ENCODE data around the gene GON7.
"Not testable (repeated sequence)": the region's sequence is repeated elsewhere in the genome, so short reads cannot be mapped to it uniquely, and the experiment has no call there.

GON7 gene

DNA sequence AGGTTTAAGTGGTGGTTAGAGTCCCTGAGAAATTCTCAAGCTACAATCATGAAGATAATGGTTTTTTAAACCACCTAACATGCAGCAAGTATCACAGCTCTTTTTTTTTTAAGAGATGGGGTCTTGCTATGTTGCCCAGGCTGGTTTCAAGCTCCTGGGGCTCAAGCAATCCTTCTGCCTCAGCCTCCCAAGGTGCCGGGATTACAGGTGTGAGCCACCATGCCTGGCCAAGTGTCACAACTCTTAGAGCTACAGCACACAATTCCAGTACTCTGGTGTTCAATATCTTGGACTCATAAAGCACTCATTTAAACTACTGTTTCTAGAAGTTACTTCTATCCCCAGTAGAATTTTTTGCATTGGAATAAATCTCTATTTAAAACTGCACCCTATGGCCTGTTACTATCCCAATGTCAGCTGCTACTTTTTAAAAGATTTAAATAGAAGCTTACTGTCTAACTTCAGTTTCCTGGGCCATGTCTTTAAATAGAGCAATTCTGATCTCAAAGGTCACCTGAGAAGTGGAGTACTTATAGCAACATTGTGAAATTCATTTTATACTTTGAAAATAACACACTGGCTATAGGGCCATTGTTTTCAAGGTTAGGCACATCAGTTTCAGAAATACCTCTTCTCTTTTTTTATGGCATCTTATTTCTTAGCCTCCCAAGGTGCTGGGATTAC is 11.4 kb downstream of the GON7 start:
- no peak for DNase-seq

DNA sequence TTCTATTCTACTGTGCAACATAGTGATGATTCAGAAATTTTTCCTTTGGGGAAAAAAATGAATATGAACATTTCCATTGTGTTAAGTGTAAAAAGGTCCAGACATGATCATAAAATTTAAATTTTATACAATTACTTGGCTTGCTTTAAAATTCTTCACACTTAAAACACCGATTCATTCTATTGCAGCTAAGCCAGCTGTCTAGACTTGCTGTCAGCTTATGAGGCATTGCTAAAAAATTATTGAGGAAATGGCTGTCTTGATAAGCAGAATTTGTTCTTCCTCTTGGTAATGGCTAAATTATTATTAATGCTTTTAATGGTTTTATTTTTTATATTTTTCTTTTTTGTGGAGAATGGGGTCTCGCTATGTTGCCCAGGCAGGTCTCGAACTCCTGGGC is 19.9 kb downstream of the GON7 start:
- DNase-seq = no peak

DNA sequence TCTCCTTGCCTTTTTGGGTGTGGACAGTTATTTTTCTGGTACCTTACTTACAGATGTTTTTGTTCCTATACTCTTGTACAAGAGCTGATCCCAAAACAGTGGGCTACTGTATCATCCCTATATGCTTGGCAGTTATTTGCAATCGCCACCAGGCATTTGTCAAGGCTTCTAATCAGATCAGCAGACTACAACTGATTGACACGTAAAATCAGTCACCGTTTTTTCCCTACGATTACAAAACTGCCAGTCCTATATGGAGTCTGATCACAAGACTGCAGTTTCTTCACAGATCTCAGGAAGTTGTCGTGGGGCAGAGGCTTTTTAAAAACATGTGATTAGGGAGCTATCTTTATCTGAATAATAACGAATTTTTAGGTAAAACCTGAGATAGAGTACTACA is 20.4 kb downstream of the GON7 start:
- DNase-seq = no peak

- no peak for DNase-seq
These were observed 21.5 kb downstream of the GON7 start for GRCh38 chr14:93185349-93185720.

DNA sequence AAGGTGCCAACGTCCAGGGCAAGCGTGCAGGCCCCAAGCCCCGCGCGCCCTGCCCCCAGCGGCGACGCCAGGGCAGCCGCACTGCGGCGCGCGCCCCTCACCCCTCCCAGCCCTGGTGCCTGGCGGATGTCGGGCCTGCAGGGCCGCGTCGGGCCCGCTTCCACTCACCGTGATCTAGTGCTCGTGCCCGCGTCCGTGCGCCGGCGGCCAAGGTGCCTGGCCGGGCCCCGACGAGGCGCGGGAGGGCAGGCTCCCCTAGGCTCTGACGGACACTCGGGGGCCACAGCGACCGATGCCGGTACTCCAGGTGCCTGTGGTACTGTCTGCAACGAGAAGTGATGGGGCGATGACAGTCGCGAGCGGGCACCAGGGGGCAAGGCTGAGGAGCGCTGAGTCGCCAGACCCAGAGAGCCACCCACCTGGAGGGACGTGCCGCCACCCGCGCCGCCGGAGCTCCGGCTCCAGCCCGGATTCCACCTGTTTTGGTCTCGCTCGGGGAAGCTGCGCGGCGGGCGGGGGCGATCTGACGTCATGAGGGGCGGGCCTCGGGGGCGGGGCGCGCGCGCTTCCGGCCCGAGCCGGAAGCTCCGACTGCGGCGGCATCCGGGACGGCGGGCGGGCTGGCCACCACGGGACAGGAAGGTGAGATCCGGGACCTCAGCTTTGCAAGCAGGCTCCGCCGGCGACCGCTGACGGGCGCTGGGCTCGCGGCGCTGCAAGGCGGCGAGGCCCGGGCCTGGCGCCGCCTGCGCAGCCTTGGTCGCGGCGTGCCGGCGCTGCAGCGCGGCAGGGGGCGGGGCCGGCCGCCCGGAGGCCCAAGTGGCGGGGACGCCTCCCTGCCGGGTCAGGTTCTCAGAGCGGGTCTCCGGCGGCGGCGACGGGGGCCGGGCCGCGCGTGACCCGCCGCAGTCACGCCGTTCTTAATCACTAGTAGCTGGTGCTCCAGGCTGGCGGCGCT is 22.2 kb downstream of the GON7 start, which contains the start of the genes LYSET and MOAP1:
LYSET (plus strand) TSS at position 927 of the 958 bp plus-strand sequence. CDS start 89 bp downstream, outside the sequence.
MOAP1 (minus strand) TSS at position 507 of the 958 bp plus-strand sequence. CDS start 655 bp downstream, outside the sequence.
- DNase-seq = peak; percentile 88

GRCh38 chr14:93183596-93184317 is 23.1 kb downstream of the GON7 start:
- no peak for DNase-seq

DNA sequence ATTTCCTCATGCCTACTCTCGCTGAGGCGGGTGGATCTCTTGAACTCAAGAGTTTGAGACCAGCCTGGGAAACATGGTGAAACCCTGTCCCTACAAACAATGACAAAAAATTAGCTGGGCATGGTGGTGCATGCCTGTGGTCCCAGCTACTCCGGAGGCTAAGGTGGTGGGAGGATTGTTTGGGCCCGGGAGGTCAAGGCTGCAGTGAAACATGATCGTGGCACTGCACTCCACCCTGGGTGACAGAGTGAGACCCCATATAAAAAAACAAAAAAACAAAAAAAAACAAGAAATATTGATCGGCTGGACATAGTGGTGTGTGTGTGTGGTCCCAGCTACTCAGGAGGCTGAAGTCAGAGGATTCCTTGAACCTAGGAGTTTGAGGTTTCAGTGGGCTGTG is 31.4 kb downstream of the GON7 start:
- no peak for DNase-seq

- DNase-seq = not testable (repeated sequence)
These were observed 32.1 kb downstream of the GON7 start for GRCh38 chr14:93174731-93175130.

- no peak for DNase-seq
These were observed 32.9 kb downstream of the GON7 start for GRCh38 chr14:93173943-93174395.

DNA sequence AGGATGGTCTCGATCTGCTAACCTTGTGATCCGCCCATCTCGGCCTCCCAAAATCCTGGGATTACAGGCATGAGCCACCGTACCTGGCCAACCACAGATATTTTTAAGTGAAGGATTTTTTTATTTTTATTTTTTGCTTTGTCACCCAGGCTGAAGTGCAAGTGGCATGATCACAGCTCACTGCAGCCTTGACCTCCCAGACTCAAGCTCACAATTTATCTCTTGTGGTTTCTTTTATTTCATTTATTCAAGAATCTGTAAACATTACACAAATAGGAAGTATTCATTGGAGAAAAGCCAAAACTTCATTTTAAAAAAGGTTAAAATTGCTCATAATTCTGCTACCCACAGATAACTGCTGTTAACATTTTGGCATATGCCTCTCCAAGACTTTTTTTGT is 35.5 kb downstream of the GON7 start:
- DNase-seq = no peak

GRCh38 chr14:93170141-93170540 is 36.7 kb downstream of the GON7 start:
- not testable (repeated sequence) for DNase-seq

GRCh38 chr14:93169619-93170018 is 37.2 kb downstream of the GON7 start:
- not testable (repeated sequence) for DNase-seq

DNA sequence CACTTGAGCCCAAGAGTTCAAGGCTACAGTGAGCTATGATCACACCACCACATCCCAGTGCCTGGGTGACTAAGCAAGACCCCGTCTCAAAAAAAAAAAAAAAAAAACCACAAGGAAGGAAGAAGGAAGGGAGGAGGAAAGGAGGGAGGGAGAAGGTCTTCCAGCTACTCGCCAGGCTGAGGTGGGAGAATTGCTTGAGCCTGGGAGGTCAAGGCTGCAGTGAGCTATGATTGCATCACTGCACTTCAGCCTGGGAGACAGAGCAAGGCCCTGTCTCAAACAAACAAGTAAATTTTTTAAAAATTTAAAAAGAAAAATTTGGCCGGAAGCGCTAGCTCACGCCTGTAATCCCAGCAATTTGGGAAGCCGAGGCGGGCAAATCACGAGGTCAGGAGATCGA is 38.3 kb downstream of the GON7 start:
- not testable (repeated sequence) for DNase-seq

DNA sequence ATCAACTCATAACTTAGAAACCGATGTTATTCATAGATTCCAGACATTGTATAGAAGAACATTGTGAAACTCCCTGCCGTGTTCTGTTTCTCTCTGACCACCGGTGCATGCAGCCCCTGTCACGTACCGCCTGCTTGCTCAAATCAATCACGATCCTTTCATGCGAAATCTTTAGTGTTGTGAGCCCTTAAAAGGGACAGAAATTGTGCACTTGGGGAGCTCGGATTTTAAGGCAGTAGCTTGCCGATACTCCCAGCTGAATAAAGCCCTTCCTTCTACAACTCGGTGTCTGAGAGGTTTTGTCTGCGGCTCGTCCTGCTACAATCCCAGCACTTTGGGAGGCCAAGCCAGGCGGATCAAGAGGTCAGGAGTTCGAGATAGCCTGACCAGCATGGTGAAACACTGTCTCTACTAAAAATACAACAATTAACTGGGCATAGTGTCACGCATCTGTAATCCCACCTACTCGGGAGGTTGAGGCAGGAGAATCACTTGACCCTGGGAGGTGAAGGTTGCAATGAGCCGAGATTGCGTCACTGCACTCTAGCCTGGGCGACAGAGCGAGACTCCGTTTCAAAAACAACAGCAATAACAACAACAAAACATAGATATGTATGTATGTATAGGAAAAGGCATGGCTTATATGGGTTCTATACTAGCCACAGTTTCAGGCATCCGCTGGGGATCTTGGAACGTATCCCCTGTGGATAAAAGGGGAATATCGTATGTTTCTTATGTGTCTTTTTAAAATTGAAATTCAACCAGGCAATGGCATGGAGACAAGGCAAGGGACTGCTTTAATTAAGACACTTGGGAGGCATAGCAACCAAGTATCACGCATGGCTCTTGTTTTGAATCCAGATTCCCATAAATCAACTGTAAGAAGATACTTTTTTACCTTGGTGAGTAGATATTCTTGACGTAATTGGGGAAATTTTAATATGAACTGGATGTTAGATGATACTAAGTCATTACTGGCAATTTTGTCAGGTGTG is 41.3 kb downstream of the GON7 start:
- DNase-seq = not testable (repeated sequence)

- peak; percentile 32 for DNase-seq
These were observed 43.3 kb downstream of the GON7 start for GRCh38 chr14:93163564-93163963.

GRCh38 chr14:93161411-93161940 is 45.4 kb downstream of the GON7 start:
- no peak for DNase-seq

DNA sequence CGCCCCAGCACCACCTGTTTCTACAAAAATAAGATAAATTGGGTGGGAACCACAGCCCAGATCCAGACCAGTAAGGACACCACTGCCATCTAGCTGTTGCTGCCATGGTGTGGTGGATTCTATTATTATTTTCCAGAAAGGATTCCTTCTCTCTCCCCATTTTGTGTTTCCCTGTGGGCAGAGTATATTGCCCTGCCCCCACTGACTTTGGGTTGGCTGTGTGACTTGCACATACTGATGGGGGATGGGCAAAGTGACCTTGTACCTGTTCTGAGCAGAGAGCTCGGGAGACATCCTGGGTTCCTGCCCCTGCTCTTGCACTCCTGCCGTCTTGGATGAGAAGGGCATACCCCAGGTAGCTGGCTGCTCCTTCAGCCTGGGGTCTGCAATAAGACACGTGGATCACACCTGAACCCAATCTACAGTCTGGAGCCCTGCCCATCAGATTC is 46.5 kb downstream of the GON7 start:
- peak; percentile 33 for DNase-seq

DNA sequence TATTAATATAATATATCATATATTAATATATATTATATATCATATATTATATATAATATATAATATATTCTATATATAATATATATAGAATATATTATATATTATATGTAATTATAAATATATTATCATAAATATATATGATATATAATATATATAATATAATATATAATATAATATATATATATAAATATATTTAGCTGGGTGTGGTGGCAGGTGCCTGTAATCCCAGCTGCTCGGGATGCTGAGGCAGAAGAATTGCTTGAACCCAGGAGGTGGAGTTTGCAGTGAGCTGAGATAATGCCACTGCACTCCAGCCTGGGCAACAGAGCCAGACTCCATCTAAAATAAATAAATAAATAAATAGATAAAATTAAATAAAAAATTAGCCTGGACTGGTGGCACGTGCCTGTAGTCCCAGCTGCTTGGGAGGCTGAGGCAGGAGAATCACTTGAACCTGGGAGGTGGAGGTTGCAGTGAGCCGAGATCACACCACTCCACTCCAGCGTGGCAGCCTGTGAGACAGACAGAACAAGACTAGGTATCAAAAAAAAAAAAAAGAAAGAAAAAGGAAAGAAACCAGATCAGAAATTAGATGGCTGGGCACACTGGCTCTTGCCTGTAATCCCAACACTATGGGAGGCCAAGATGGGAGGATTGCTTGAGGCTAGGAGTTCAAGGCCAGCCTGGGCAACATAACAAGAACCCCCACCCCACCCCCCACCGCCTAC is 47.1 kb downstream of the GON7 start:
- DNase-seq = not testable (repeated sequence)

GRCh38 chr14:93158349-93158748 is 48.5 kb downstream of the GON7 start:
- not testable (repeated sequence) for DNase-seq

DNA sequence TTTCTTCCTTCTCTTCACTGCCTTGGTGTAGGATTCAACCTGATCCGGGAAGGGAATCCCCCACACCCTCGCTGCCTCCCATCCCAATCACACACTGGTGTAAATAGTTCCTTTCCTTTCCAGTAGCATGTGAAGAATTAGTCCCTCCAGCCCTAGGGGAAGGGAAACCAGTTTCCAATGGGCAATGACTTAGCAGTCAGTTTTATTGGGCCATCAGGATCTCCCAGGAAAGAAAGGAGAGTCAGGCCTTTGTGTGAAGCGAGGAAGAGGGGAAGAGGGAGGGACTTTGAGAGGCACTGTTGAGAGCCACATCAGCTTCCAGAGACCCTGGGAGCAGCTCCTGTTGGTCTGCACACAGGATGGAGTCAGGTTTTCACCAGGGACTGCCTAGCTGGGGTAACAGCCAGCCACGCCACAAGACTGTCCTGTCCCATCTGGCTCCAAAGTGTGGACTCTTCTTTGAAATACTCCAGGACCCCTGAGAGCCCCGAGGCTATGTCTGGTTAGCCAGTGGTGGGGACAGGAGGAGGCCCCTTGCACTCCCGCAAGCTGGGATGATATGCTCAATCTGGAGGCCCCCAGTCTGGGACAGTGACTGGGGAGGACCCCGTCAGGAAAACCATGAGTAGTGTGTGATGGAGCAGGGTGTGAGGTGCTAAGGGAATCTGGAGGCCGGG is 50.0 kb downstream of the GON7 start:
- DNase-seq = no peak
